HG02763 (cell line): ENCODE data around the gene MLH1.

Experiments
- ATAC-seq: cut with Tn5 transposase; IDR thresholded peaks from one replicate; pipeline ENCODE4 v1.9.1; 2021; ENCODE audit warnings: mild to moderate bottlenecking, moderate library complexity; ENCODE audit not compliant: unreplicated experiment

The MLH1 gene

DNA sequence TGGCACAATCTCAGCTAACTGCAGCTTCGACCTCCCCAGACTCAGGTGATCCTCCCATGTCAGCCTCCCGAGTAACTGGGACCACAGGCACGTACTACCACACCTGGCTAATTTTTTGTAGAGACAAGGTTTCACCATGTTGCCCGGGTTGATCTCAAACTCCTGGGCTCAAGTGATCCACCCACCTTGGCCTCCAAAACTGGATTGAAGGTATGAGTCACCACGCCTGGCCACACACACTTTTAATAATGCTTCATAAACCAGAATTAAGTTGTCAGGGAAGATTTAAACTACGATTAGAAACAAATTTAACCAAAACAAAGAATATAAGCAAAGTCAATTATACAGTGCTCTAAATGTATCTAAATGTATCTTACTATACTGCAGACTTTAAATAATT is 93.6 kb downstream of the MLH1 start:
- no peak for ATAC-seq

DNA sequence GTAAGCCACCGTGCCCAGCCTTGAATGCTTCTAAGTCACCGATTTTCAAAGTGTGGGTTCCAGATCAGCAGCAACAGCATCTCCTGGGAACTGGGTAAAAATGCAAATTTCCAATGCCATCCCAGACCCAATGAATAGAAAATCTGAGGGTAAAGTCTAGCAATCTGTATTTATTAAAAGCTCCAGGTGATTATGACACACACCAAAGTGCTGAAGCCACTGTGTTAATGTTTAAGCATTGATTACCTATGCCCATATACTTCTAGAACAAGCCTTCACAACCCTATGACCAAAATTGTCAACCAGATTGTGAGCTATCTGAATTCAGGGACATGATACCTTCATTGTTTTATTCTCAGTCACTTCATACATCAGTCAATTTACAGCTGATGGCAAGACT is 94.6 kb downstream of the MLH1 start:
- no peak for ATAC-seq

DNA sequence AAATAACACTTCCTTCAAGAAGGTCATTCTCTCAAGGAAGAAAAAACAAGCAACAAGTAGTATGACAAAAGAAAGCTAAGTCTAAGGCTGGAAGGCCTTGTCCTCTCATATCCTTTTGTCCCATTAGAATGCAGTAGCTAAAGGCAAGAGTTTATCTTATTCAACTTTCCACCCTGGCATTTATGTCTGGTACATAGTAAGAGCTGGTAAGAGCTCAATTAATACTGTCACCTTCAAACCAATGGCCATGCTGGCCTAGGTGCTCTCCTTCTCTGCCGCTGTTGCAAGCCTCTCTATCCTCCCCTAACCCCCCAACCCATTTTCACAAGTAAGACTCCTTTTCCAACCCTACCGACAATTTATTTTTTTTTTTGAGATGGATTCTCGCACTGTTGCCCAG is 99.2 kb downstream of the MLH1 start:
- no peak for ATAC-seq

DNA sequence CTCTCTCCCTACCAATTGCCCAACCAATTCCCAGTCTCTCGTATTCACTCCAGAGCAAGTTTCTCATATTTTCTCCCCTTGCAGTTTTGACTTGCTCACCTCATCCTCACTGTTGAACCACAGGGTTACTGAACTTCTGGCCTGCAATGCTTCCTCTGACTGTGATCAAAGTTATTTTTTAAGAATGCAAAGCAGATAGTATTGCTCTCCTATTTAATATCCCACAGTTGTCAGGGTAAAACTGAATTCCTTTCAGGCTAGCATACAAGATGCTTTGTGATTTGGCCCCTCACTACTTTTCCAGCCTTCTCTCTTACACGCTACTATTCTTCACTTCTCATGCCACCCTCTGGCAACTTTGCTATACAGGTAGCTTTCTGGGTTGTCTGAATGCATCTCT is 100.2 kb downstream of the MLH1 start:
- no peak for ATAC-seq

DNA sequence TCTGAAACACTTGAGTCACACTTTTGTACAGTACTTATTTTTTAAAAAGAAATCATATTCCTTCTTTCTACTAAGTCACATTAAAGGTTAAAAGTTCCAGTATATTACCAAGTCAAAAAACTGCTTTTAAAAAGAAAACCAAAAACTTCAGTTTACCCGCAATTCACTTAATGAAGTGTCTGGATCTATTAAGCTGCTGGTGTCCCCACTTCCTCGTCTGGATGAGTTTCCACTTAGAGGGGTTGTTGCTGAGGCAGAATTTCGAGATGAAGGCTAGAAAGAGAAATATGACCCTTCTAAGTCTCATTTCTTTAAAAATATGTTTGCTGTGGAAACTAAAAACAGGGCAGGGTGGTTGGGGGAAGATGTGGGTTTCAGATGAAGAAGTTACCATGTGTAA is 101.3 kb downstream of the MLH1 start:
- no peak for ATAC-seq

DNA sequence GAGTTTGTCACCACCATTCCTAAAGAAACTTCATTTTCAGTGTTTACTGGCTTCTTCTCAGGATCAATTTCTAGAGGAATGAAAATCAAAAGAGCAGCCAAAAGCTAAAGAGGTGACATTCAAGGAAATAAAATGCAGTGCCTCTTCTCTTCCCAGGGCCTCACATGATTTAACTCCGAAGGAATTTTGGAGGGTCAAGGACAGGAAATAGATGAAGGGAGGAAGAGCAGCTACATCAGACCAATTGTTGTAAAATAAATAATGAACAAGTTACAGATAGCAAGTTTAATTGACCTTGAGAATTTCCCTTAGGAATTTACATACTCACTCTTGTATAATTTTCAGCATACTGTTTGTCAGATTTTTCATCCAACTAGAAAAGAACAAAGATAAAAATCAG is 103.0 kb downstream of the MLH1 start:
- no peak for ATAC-seq

DNA sequence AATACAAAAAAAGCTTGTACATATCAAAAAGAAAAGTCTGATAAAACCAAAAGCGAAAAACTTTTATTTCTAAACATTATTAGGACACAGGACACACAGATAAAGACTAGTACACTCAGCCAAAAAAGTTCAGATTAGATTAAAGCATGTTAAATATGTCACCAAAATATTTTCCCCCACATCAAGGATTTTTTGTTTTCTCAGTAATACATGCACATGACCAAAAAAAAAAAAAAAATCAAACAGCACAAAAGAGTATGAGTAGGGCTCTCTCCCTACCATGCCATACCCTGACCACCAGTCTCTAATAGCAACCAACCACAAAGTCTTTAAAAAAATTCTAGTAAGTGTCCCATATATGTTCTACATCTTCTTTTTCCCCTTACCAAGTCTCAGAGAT is 103.7 kb downstream of the MLH1 start:
- no peak for ATAC-seq

DNA sequence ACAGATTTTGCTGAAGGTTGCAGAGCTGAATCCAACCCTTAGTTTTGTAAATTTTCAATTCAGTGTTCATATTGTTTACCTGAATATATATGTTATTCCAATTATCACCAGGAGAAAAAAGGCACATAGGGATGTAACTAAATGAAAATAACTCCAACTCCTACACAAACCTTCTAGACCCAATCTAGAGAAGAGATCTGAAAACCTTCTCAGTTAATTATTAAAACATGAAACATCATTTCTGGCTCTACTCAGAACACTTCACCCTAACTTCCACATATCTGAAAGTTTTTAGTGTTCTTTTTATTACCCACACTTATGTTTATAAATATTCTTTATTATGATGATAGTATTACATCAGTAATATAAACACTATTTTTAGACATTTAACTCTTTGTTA is 104.5 kb downstream of the MLH1 start:
- no peak for ATAC-seq

DNA sequence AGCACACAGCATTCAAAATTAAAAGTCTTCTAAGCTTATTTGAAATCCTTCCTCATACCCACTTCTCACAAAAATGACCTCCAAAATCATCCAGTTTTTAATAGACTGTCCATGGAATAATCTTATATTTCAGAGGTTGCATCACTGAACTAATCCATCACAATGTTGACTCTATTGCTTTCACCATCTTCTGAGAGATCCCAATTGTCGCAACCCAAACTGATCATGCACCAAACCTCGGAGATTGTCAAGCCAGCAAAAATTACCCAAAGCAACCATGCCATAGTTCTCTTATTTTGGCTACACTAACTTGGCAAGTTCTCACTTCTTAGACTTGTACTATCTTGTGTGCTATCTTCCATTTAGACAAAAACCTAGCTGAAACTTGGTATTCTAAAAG is 105.6 kb downstream of the MLH1 start:
- ATAC-seq, result no peak

DNA sequence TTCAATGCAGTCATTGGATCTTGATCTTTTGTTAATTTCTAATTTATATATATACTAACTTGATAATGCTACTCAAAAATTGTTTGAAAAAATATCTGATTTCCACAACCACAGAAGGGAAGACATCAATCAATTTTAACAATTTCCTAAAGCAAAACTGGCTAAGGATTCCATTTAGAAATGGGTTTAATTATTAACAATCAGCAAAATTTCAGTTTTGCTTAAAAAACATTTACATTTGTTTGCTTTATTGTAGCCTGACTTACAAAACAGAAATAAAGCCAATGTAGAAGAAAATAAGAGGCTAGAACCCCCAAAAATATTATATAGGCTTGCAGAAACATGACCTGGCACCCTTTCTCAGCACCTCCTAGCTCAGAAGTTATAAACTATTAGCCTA is 106.2 kb downstream of the MLH1 start:
- no peak for ATAC-seq

DNA sequence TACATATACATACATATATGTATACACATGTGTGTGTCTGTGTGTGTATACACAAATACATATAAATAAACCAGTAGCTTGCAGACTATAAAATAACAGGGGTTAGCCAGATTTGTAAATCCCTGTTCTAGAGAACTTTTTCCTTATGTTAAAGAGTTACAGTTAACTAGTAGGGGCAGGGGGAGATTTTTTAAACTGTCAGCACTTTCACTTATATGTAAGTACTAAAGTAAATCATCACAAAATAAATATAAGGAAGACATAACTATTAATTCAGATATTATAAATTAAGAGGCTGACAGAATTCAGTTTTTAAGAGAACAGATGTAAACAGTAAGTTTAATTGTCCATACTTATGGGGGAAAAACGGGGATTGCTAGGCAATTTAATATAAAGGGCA is 107.1 kb downstream of the MLH1 start:
- no peak for ATAC-seq
